Measurements from ENCODE around the gene SMYD2. TPM values are rescaled to one million over a fixed set of nuclear protein-coding genes. Genes with fewer than 3 reads are reported as not detected.
A peak's percentile ranks its signal among the peaks of the same experiment; 100 is the strongest.

Gene SMYD2
- total RNA-seq, 6 experiments from 2014 or later, result 14.5 to 45.2 (median 24.1) TPM

- intact Hi-C loops (cut with DNase I), result loop anchor here (5.0 kb wide), 2 partner anchors 43 to 63 kb away; partner anchors contain the start of gene SMYD2 (in 1 of the 2)
- H3K4me3 ChIP-seq, result no peak overlapping the region
- H3K9me3 ChIP-seq, result no peaks in the 10 kb centered on the region
- DNase-seq (no peak), ATAC-seq (no peak)
- no peak overlapping the region for H3K27ac ChIP-seq
- H3K4me1 ChIP-seq, result no peaks in the 10 kb centered on the region
- H3K27me3 ChIP-seq, result no peaks in the 10 kb centered on the region
- TF ChIP-seq CTCF (IDR thresholded peaks at IDR 0.05), result no peak
- TF ChIP-seq POLR2A (IDR thresholded peaks at IDR 0.05), result no peak
- peaks cover 0 to 4% (median 0%) of the 10 kb centered on the region in 4 donors for H3K36me3 ChIP-seq
- 88% methylated on average over 8 of the region's 8 CpGs for WGBS (ENCODE audit: insufficient coverage, low coverage, low lambda C conversion rate, missing lambda C conversion rate)
These were observed 44.2 kb downstream of the SMYD2 start for GRCh38 chr1:214324896-214325800.

GRCh38 chr1:214326406-214326805, 45.4 kb downstream of the SMYD2 start:
- peak in 2 of 4 donors; percentile 15 to 30 for ATAC-seq
- H3K9me3 ChIP-seq, result no peaks in the 10 kb centered on the region
- H3K36me3 ChIP-seq, result peaks cover 0 to 8% (median 0%) of the 10 kb centered on the region in 4 donors
- no peak for DNase-seq
- intact Hi-C loops (cut with DNase I), result loop anchor here (5.0 kb wide), 2 partner anchors 44 to 64 kb away; partner anchors contain the start of gene SMYD2 (in 1 of the 2)
- 59% methylated on average over 3 of the region's 5 CpGs for WGBS (ENCODE audit: insufficient coverage, low coverage, low lambda C conversion rate, missing lambda C conversion rate)
- TF ChIP-seq POLR2A (IDR thresholded peaks at IDR 0.05) (no peak), CTCF (IDR thresholded peaks at IDR 0.05) (no peak)
- H3K27ac ChIP-seq, result no peak overlapping the region
- no peaks in the 10 kb centered on the region for H3K27me3 ChIP-seq
- H3K4me1 ChIP-seq, result no peaks in the 10 kb centered on the region
- no peak overlapping the region for H3K4me3 ChIP-seq

GRCh38 chr1:214327514-214327913, 46.6 kb downstream of the SMYD2 start:
- H3K4me3 ChIP-seq, result no peak overlapping the region
- H3K9me3 ChIP-seq, result no peaks in the 10 kb centered on the region
- WGBS (ENCODE audit: insufficient coverage, low coverage, low lambda C conversion rate, missing lambda C conversion rate), result 30% methylated on average over 1 of the region's 1 CpG
- intact Hi-C loops (cut with DNase I), result loop anchor here (5.0 kb wide), 2 partner anchors 45 to 65 kb away; partner anchors contain the start of gene SMYD2 (in 1 of the 2)
- ATAC-seq, result peak in 1 of 4 donors; percentile 46
- H3K36me3 ChIP-seq, result peaks cover 0 to 8% (median 0%) of the 10 kb centered on the region in 4 donors
- DNase-seq, result no peak
- TF ChIP-seq CTCF (IDR thresholded peaks at IDR 0.05), result no peak
- no peak for TF ChIP-seq POLR2A (IDR thresholded peaks at IDR 0.05)
- no peaks in the 10 kb centered on the region for H3K27me3 ChIP-seq
- no peak overlapping the region for H3K27ac ChIP-seq
- H3K4me1 ChIP-seq, result no peaks in the 10 kb centered on the region

- intact Hi-C loops (cut with DNase I), result loop anchor here (5.0 kb wide), 2 partner anchors 47 to 67 kb away; partner anchors contain the start of gene SMYD2 (in 1 of the 2)
- no peaks in the 10 kb centered on the region for H3K27me3 ChIP-seq
- ATAC-seq (peak; percentile 94 to 98 (median 96)), DNase-seq (peak; percentile 79 to 83 (median 80))
- 52% methylated on average over 8 of the region's 11 CpGs for WGBS (ENCODE audit: insufficient coverage, low coverage, low lambda C conversion rate, missing lambda C conversion rate)
- peaks cover 0 to 8% (median 0%) of the 10 kb centered on the region in 4 donors for H3K36me3 ChIP-seq
- no peaks in the 10 kb centered on the region for H3K9me3 ChIP-seq
- H3K4me3 ChIP-seq, result no peak overlapping the region
- peak; percentile 85 to 95 (median 88) for TF ChIP-seq CTCF (IDR thresholded peaks at IDR 0.05)
- TF ChIP-seq POLR2A (IDR thresholded peaks at IDR 0.05), result no peak
- H3K27ac ChIP-seq, result no peak overlapping the region
- no peaks in the 10 kb centered on the region for H3K4me1 ChIP-seq
These were observed 48.0 kb downstream of the SMYD2 start for GRCh38 chr1:214328770-214329469.
